Measurements from ENCODE around the gene HDGFL2.

GRCh38 chr19:4448147-4448985 is 23.7 kb upstream of the HDGFL2 start:
- TF ChIP-seq SP1 (IDR thresholded peaks at IDR 0.05) (no peak), BHLHE40 (IDR thresholded peaks at IDR 0.05; ENCODE audit: borderline replicate concordance) (no peak), ZNF384 (IDR thresholded peaks at IDR 0.05) (no peak), FOXA1 (IDR thresholded peaks at IDR 0.05) (no peak), HDGF (IDR thresholded peaks at IDR 0.05; ENCODE audit: borderline replicate concordance) (no peak)
